HepG2 (cell line): ENCODE measurements around the gene TEAD4. TPM values are rescaled to one million over a fixed set of nuclear protein-coding genes. Genes with fewer than 3 reads are reported as not detected.

Source experiments
- ATF7 ChIP-seq, 2 experiments: fragments of 450-650 bp in 1 of 2; sonication (generic) in 1 of 2; formaldehyde crosslinking in 1 of 2; IDR thresholded peaks; 2 replicates each; pipeline versions ENCODE4 v1.4.0 to v1.6.1; 2016 to 2020; ENCODE audit warnings: antibody characterized with exemption in 1 of 2, mild to moderate bottlenecking in 1 of 2, missing genetic modification reagents in 1 of 2
- DMAP1 ChIP-seq: IDR thresholded peaks from 2 replicates; pipeline ENCODE4 v1.6.1; 2016
- EZH2 ChIP-seq: conservative IDR thresholded peaks from 2 replicates; pipeline ENCODE4 v1.6.1; 2012; ENCODE audit warnings: mild to moderate bottlenecking, low read depth, low read length, moderate library complexity
- GFI1 ChIP-seq: sonication (generic); formaldehyde crosslinking; IDR thresholded peaks from 2 replicates; pipeline ENCODE4 v1.5.0; 2020; ENCODE audit warnings: missing genetic modification reagents, mild to moderate bottlenecking, borderline replicate concordance
- HNF4A ChIP-seq: sonication (generic); formaldehyde crosslinking; IDR thresholded peaks from 2 replicates; pipeline ENCODE4 v1.4.0; 2020; ENCODE audit warnings: missing genetic modification reagents
- MTA1 ChIP-seq: sonication (generic); formaldehyde crosslinking; IDR thresholded peaks from 2 replicates; pipeline ENCODE4 v1.4.0; 2020; ENCODE audit warnings: missing genetic modification reagents, mild to moderate bottlenecking, borderline replicate concordance
- MXD1 ChIP-seq: sonication (generic); formaldehyde crosslinking; IDR thresholded peaks from 2 replicates; pipeline ENCODE4 v1.4.0; 2020; ENCODE audit warnings: mild to moderate bottlenecking, missing genetic modification reagents
- NFRKB ChIP-seq: fragments of 450-650 bp; IDR thresholded peaks from 2 replicates; pipeline ENCODE4 v1.6.1; 2017
- NFYB ChIP-seq: sonication (generic); formaldehyde crosslinking; IDR thresholded peaks from 2 replicates; pipeline ENCODE4 v1.4.0; 2020; ENCODE audit warnings: missing genetic modification reagents
- NR2C2 ChIP-seq: sonication (generic); formaldehyde crosslinking; IDR thresholded peaks from 2 replicates; pipeline ENCODE4 v1.4.0; 2020; ENCODE audit warnings: missing genetic modification reagents, mild to moderate bottlenecking, moderate library complexity, borderline replicate concordance
- NR2F1 ChIP-seq, 2 experiments: fragments of 450-650 bp in 1 of 2; formaldehyde crosslinking in 1 of 2; IDR thresholded peaks; 2 replicates each; pipeline versions ENCODE4 v1.5.0 to v1.6.1; 2016 to 2020; ENCODE audit warnings: mild to moderate bottlenecking in 1 of 2, missing compliant biosample characterization in 1 of 2, missing genetic modification reagents in 1 of 2, moderate library complexity in 1 of 2
- PHF5A ChIP-seq: IDR thresholded peaks from one replicate; pipeline ENCODE4 v1.6.1; 2018; ENCODE audit warnings: low read depth, missing genetic modification reagents; ENCODE audit not compliant: unreplicated experiment
- REPIN1 ChIP-seq: sonication (generic); formaldehyde crosslinking; IDR thresholded peaks from 2 replicates; pipeline ENCODE4 v1.8.0; 2022; ENCODE audit warnings: missing genetic modification reagents, low read depth, mild to moderate bottlenecking, borderline replicate concordance
- TP53 ChIP-seq: sonication (generic); formaldehyde crosslinking; conservative IDR thresholded peaks from 2 replicates; pipeline ENCODE4 v1.4.0; 2020; ENCODE audit warnings: missing genetic modification reagents
- ZBTB21 ChIP-seq: sonication (generic); formaldehyde crosslinking; IDR thresholded peaks from 2 replicates; pipeline ENCODE4 v1.4.0; 2020; ENCODE audit warnings: missing genetic modification reagents
- ZBTB37 ChIP-seq: sonication (generic); formaldehyde crosslinking; IDR thresholded peaks from 2 replicates; pipeline ENCODE4 v1.4.0; 2020; ENCODE audit warnings: mild to moderate bottlenecking, missing genetic modification reagents
- ZFAT ChIP-seq: sonication (generic); formaldehyde crosslinking; conservative IDR thresholded peaks from 2 replicates; pipeline ENCODE4 v1.8.1; 2023; ENCODE audit warnings: missing genetic modification reagents, inconsistent platforms
- ZNF547 ChIP-seq: sonication (generic); formaldehyde crosslinking; IDR thresholded peaks from 2 replicates; pipeline ENCODE4 v1.5.1; 2020; ENCODE audit warnings: mild to moderate bottlenecking, missing genetic modification reagents
- ZNF558 ChIP-seq: sonication (generic); formaldehyde crosslinking; IDR thresholded peaks from 2 replicates; pipeline ENCODE4 v1.9.0; 2022; ENCODE audit warnings: mild to moderate bottlenecking, missing genetic modification reagents, borderline replicate concordance
- ZNF691 ChIP-seq: sonication (generic); formaldehyde crosslinking; IDR thresholded peaks from 2 replicates; pipeline ENCODE4 v1.4.0; 2020; ENCODE audit warnings: missing genetic modification reagents, low read depth, mild to moderate bottlenecking, borderline replicate concordance
- ZUFSP ChIP-seq: sonication (generic); formaldehyde crosslinking; IDR thresholded peaks from 2 replicates; pipeline ENCODE4 v1.9.0; 2021; ENCODE audit warnings: missing genetic modification reagents, mild to moderate bottlenecking, borderline replicate concordance
- polyA plus RNA-seq, 8 experiments: library from polyadenylated mRNA; depleted of rRNA in 3 of 8; stranded (reverse) in 7 of 8; unstranded in 1 of 8; fragments of >200 nt; fragmentation: Illumina TruSeq in 4 of 8; extraction: Trizol in 4 of 8; gene quantifications; 2 replicates each; pipeline versions ENCODE4 v1.2.1 to v1.2.3, GENCODE V29; 2011 to 2016; ENCODE audit warnings: low read depth in 4 of 8, missing spikeins in 1 of 8, mixed read lengths in 1 of 8; ENCODE audit not compliant: insufficient read depth in 1 of 8
- total RNA-seq, 5 experiments: library from RNA; depleted of rRNA; stranded (reverse); fragments of >200 nt; fragmentation: Illumina TruSeq; extraction: Trizol; gene quantifications; 2 replicates each; pipeline ENCODE4 v1.2.3, GENCODE V29; 2016; ENCODE audit warnings: low read depth in 1 of 5
- TF ChIP-seq, protein P1 (sequence below), 2 experiments: fragments of 450-650 bp in 1 of 2; sonication (generic) in 1 of 2; formaldehyde crosslinking; IDR thresholded peaks; 2 replicates each; pipeline versions ENCODE4 v1.5.0 to v1.8.0; 2020 to 2022; ENCODE audit warnings: mild to moderate bottlenecking in 1 of 2, missing genetic modification reagents in 1 of 2
- TF ChIP-seq, protein P2 (sequence below): IDR thresholded peaks from 2 replicates; pipeline ENCODE4 v1.6.1; 2016; ENCODE audit warnings: low read depth, control low read depth

Gene TEAD4
- total and polyA plus RNA-seq, 2 of the 13 experiments (the other 11 are each of a cell fraction or from before 2014, with no cell fraction given): 45.0 to 69.4 TPM

GRCh38 chr12:3073438-3074250 is 114.4 kb downstream of the TEAD4 start (continued):
- no peak for TF ChIP-seq ZNF691 (CRISPR knock-in tag)
- TF ChIP-seq ZBTB21 (CRISPR knock-in tag): no peak
- TF ChIP-seq NR2C2 (CRISPR knock-in tag): no peak
- TF ChIP-seq REPIN1: no peak; the same call in 1 of the 2 replicates
- TF ChIP-seq ATF7 (IDR thresholded peaks at IDR 0.05): no peak
- TF ChIP-seq ATF7 (CRISPR knock-in tag; IDR thresholded peaks at IDR 0.05): no peak
- no peak for TF ChIP-seq HNF4A (CRISPR knock-in tag)
- no peak for TF ChIP-seq GFI1 (CRISPR knock-in tag)
- TF ChIP-seq TP53 (CRISPR knock-in tag): no peak
- TF ChIP-seq NR2F1 (CRISPR knock-in tag; IDR thresholded peaks at IDR 0.05): no peak
- no peak for TF ChIP-seq MXD1 (CRISPR knock-in tag)
- 0 out of 2 replicates have a peak, but pooled peaks have one; percentile 54 for TF ChIP-seq ZNF547
- TF ChIP-seq ZNF558 (CRISPR knock-in tag): no peak
- no peak for TF ChIP-seq ZFAT (CRISPR knock-in tag)
- TF ChIP-seq ZUFSP: no peak
- TF ChIP-seq, protein P1, sequence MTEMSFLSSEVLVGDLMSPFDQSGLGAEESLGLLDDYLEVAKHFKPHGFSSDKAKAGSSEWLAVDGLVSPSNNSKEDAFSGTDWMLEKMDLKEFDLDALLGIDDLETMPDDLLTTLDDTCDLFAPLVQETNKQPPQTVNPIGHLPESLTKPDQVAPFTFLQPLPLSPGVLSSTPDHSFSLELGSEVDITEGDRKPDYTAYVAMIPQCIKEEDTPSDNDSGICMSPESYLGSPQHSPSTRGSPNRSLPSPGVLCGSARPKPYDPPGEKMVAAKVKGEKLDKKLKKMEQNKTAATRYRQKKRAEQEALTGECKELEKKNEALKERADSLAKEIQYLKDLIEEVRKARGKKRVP (CRISPR knock-in tag; IDR thresholded peaks at IDR 0.05): no peak
- no peak for TF ChIP-seq EZH2
- no peak for TF ChIP-seq PHF5A (CRISPR knock-in tag)
- TF ChIP-seq, protein P2, sequence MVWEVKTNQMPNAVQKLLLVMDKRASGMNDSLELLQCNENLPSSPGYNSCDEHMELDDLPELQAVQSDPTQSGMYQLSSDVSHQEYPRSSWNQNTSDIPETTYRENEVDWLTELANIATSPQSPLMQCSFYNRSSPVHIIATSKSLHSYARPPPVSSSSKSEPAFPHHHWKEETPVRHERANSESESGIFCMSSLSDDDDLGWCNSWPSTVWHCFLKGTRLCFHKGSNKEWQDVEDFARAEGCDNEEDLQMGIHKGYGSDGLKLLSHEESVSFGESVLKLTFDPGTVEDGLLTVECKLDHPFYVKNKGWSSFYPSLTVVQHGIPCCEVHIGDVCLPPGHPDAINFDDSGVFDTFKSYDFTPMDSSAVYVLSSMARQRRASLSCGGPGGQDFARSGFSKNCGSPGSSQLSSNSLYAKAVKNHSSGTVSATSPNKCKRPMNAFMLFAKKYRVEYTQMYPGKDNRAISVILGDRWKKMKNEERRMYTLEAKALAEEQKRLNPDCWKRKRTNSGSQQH (CRISPR knock-in tag): no peak
- TF ChIP-seq DMAP1 (CRISPR knock-in tag): no peak
- TF ChIP-seq MTA1: no peak
- TF ChIP-seq NFYB (CRISPR knock-in tag): no peak
- TF ChIP-seq ZBTB37 (CRISPR knock-in tag): no peak
- TF ChIP-seq NFRKB: no peak
